ENCODE measurements around the gene CSTF3.

DNA sequence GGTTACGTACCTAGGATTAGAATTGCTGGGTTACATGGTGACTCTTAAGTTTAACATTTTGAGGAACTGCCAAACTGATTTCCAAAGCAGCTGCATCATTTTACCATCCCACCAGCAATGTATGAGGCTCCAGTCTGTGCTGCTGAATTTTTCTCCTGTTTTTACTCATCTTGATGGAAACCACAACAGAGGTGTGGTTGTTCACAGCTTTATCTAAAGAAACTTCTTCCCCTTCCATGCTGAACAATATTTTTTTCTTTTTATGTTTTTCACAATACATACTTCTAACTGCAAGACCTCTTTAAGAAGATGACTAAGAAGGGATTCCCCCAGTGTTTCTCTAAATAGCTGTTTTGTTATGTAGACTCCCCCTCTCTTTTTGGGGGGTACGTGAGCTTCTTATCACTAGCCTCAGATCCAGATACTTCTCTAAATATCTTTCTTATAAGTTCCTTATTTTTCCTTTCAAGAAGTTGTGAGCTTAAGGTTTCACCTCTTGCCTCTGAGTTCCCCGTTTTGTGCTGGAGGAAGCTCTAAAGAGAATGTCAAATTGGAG is 97.9 kb downstream of the CSTF3 start:
- TF ChIP-seq CTCF (conservative IDR thresholded peaks at IDR 0.05; ENCODE audit: low read depth, low read length) (no peak), MAFK (IDR thresholded peaks at IDR 0.05; ENCODE audit: low read depth, low read length) (no peak), CHD1 (IDR thresholded peaks at IDR 0.05; ENCODE audit: low read depth, low read length) (no peak), MXI1 (IDR thresholded peaks at IDR 0.05; ENCODE audit: borderline replicate concordance, low read depth, low read length) (no peak), BHLHE40 (IDR thresholded peaks at IDR 0.05; ENCODE audit: low read depth, low read length) (no peak), SMC3 (IDR thresholded peaks at IDR 0.05; ENCODE audit: low read depth, low read length) (no peak), RAD21 (IDR thresholded peaks at IDR 0.05; ENCODE audit: low read length) (no peak)
